SW 1271 (cell line): Measurements from ENCODE around the gene RUNDC1.

Experiments
- DNase-seq, 2 experiments: peaks; one replicate each; lab custom pipeline; 2025; lab: John Stamatoyannopoulos, UW

RUNDC1 gene

GRCh38 chr17:43042025-43042628 lies 61.8 kb downstream of the RUNDC1 start:
- DNase-seq, result no peak
